Activated naive CD4-positive, alpha-beta T cell treated with anti-CD3 and anti-CD28 coated beads for 36 hours (primary cell): ENCODE data around the gene CXXC1. TPM values are rescaled to one million over a fixed set of nuclear protein-coding genes. Genes with fewer than 3 reads are reported as not detected.

Experiments
- CTCF ChIA-PET: fragments of 350-600 bp; sonication (Branson Sonifier 250); formaldehyde crosslinking; loops from one replicate; lab custom pipeline; 2021; ENCODE audit warnings: antibody characterized with exemption; lab: Charles Lee
- DNase-seq: peaks from one replicate; pipeline ENCODE4 v3.0.0-alpha.2; 2020
- H3K27ac Mint-ChIP-seq: one replicate; pipeline ENCODE4 v1.8.0; 2021; ENCODE audit warnings: mild to moderate bottlenecking, mixed read lengths
- H3K27me3 Mint-ChIP-seq: one replicate; pipeline ENCODE4 v1.8.0; 2021; ENCODE audit warnings: low read depth, mixed read lengths
- H3K36me3 Mint-ChIP-seq: one replicate; pipeline ENCODE4 v1.8.0; 2021; ENCODE audit warnings: low read depth, mixed read lengths
- H3K4me1 Mint-ChIP-seq: one replicate; pipeline ENCODE4 v1.8.0; 2021; ENCODE audit warnings: low read depth, mixed read lengths
- H3K4me3 Mint-ChIP-seq: one replicate; pipeline ENCODE4 v1.8.0; 2021; ENCODE audit warnings: mild to moderate bottlenecking, moderate library complexity, mixed read lengths
- H3K9me3 Mint-ChIP-seq: one replicate; pipeline ENCODE4 v1.8.0; 2021; ENCODE audit warnings: mixed read lengths
- intact Hi-C: fragments of 100-400 bp; cut with micrococcal nuclease; formaldehyde crosslinking; loops from one replicate; pipeline ENCODE4 v1.15.1; 2023
- total RNA-seq, 2 experiments: library from RNA; stranded (reverse); gene quantifications; one replicate each; pipeline ENCODE4 v1.2.3, GENCODE V29; 2021

CXXC1 gene
- 10 to 100 TPM; 71.5 to 75.3 TPM for total RNA-seq

- Mint-ChIP-seq H3K27me3 (no peaks in the 10 kb centered on the region), H3K27ac (peak within 1 kb of the TSS; percentile 95), H3K36me3 (peaks cover 40% of the 10 kb centered on the region), H3K9me3 (no peaks in the 10 kb centered on the region), H3K4me1 (peaks cover 24% of the 10 kb centered on the region), H3K4me3 (peak within 1 kb of the TSS; percentile 93)
- peak; percentile 97 for DNase-seq
- CTCF ChIA-PET, result interaction anchor here (0.9 kb wide), 1 partner anchor 70 kb away, joined by 4 read pairs; no protein-coding TSS in a partner anchor
- intact Hi-C loops, result loop anchor here (1.0 to 10.0 kb wide), 12 partner anchors 11 to 1353 kb away; partner anchors contain the start of genes ACAA2, CFAP53, RPL17 and SKA1
These were observed at the start of gene CXXC1 for GRCh38 chr18:50287441-50288347. CXXC1 (minus strand) TSS chr18:50287692; CDS start chr18:50287589, 103 bp downstream.

DNA sequence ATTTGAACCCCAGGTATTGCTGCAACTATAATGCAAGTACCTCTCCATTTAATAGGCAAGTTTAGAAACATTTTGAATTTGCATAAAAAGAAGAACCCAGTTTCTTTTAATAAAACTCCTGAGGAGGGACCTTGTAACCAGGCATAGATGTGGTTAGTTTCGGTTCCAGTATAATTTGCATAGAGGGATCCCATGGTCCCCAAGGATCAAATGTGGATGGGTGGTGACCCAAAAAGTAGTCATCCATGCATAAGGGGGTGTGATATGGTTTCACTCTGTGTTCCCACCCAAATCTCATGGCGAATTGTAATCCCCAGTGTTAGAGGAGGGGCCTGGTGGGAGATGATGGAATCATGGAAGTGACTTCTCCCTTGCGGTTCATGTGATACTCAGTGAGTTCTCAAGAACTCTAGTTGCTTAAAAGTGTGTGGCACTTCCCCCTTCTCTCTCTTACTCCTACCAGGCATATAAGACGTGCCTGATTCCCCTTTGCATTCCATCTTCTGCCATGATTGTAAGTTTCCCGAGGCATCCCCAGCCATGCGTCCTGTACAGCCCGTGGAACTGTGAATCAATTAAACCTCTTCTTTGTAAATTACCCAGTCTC lies 47.2 kb upstream of the CXXC1 start:
- CTCF ChIA-PET, result no interaction called here
- Mint-ChIP-seq H3K9me3 (peaks cover 5% of the 10 kb centered on the region), H3K36me3 (no peaks in the 10 kb centered on the region), H3K4me1 (no peaks in the 10 kb centered on the region), H3K27me3 (peaks cover 11% of the 10 kb centered on the region), H3K4me3 (no peak overlapping the region), H3K27ac (no peak overlapping the region)
- no peak for DNase-seq
- intact Hi-C loops, result no loop called here

GRCh38 chr18:50331691-50332090 lies 44.2 kb upstream of the CXXC1 start:
- no peak overlapping the region for H3K4me3 Mint-ChIP-seq
- peaks cover 5% of the 10 kb centered on the region for H3K9me3 Mint-ChIP-seq
- no peaks in the 10 kb centered on the region for H3K4me1 Mint-ChIP-seq
- no peak overlapping the region for H3K27ac Mint-ChIP-seq
- no peak for DNase-seq
- no peaks in the 10 kb centered on the region for H3K36me3 Mint-ChIP-seq
- H3K27me3 Mint-ChIP-seq, result peaks cover 14% of the 10 kb centered on the region
- intact Hi-C loops, result no loop called here
- CTCF ChIA-PET, result no interaction called here

DNA sequence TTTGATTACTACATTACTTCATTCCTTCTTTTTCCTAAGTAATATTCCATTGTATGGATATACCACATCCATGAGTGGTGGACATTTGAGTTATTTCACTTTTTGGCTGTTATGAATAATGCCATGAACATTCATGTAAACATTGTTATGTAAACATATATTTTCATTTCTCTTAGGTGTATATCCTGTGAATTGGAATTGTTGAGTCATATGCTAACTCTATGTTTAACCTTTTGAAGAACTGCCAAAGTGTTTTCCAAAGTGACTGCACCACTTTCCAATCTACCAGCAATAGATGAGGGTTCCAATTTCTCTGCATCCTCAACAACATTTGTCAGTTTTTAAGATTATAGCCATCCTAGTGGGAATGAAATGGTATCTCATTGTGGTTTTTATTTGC lies 42.7 kb upstream of the CXXC1 start:
- Mint-ChIP-seq H3K27me3 (peaks cover 14% of the 10 kb centered on the region), H3K36me3 (no peaks in the 10 kb centered on the region), H3K4me3 (no peak overlapping the region), H3K4me1 (no peaks in the 10 kb centered on the region), H3K27ac (no peak overlapping the region), H3K9me3 (peaks cover 5% of the 10 kb centered on the region)
- DNase-seq, result no peak
- intact Hi-C loops, result no loop called here
- CTCF ChIA-PET, result no interaction called here

GRCh38 chr18:50327983-50328382 lies 40.5 kb upstream of the CXXC1 start:
- peaks cover 14% of the 10 kb centered on the region for H3K27me3 Mint-ChIP-seq
- intact Hi-C loops, result no loop called here
- no peaks in the 10 kb centered on the region for H3K4me1 Mint-ChIP-seq
- no peak overlapping the region for H3K27ac Mint-ChIP-seq
- no peaks in the 10 kb centered on the region for H3K36me3 Mint-ChIP-seq
- DNase-seq, result no peak
- CTCF ChIA-PET, result no interaction called here
- peaks cover 5% of the 10 kb centered on the region for H3K9me3 Mint-ChIP-seq
- H3K4me3 Mint-ChIP-seq, result no peak overlapping the region

GRCh38 chr18:50320719-50321118 lies 33.2 kb upstream of the CXXC1 start:
- no peaks in the 10 kb centered on the region for H3K27me3 Mint-ChIP-seq
- H3K27ac Mint-ChIP-seq, result no peak overlapping the region
- no peak overlapping the region for H3K4me3 Mint-ChIP-seq
- intact Hi-C loops, result loop anchor here (2.0 kb wide), 1 partner anchor 34 kb away; the partner anchor contains the start of gene CXXC1
- CTCF ChIA-PET, result interaction anchor here (1.2 to 1.6 kb wide), 2 partner anchors 36 to 108 kb away, joined by 3 to 4 read pairs; no protein-coding TSS in a partner anchor
- no peak for DNase-seq
- no peaks in the 10 kb centered on the region for H3K36me3 Mint-ChIP-seq
- peaks cover 12% of the 10 kb centered on the region for H3K4me1 Mint-ChIP-seq
- no peaks in the 10 kb centered on the region for H3K9me3 Mint-ChIP-seq

DNA sequence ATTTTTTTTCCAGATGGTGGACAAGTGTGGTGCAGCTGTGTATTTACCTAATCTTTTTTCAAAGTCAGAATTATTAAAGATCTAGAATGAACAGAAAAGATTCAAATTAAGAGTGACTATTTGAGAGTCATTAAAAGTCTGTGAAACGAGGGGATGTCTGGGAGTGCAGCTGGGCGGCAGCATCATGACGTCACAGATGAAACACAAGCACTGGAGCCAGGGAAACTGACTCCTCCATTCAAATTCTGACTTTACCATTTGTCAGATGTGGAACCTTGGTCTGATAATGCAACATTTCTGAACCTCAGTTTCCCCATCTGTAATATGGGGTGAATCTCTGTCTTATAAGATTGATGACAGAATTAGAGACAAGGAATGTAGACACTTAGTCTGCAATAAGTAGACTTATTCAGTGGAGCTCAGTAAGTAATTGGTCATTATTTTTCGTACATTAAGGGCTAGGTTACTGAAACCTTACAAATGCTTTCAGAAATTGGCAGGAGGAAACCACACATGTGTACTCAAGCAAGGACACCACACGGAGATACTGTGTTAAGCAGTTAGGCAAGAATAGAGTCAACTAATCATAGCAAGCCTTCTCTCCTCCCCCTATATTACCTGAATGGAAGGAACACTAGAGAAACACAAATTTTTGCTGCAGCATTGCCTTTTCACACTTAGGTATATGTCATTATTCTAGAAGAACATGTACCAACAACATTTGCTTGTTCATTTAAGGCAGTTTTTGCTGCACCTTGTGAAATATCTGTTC lies 27.8 kb upstream of the CXXC1 start:
- H3K4me3 Mint-ChIP-seq, result no peak overlapping the region
- no peak overlapping the region for H3K27ac Mint-ChIP-seq
- DNase-seq, result no peak
- CTCF ChIA-PET, result no interaction called here
- peaks cover 6% of the 10 kb centered on the region for H3K27me3 Mint-ChIP-seq
- no peaks in the 10 kb centered on the region for H3K36me3 Mint-ChIP-seq
- peaks cover 4% of the 10 kb centered on the region for H3K4me1 Mint-ChIP-seq
- intact Hi-C loops, result no loop called here
- H3K9me3 Mint-ChIP-seq, result no peaks in the 10 kb centered on the region

DNA sequence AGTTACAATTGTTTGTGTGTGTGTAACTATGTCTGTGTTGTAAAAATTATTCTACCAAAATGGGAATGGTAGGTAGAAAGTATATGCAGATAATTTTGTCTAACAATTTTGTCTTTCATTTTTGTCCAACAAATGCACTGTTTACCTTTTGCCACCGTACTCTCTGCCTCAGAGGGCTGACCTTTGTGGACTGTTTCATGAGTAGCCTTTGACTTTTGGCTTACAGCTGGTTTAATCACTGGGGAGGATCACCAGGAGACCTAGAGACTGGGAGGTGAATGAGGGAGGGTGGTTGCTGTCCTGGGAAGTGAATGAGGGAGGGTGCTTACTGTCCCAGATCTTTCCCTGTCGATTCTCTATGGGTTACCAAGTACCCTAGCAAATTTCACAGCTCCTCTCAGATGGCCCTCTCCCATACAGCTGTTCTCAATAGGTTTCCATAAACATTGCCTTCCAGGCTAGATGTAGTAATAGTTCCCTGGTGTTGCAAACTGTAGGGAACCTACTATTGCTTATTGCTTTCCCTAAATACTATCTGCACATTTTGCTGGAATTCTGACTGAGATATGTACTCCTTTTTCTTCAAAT lies 26.5 kb upstream of the CXXC1 start:
- Mint-ChIP-seq H3K27ac (no peak overlapping the region), H3K9me3 (no peaks in the 10 kb centered on the region), H3K4me1 (no peaks in the 10 kb centered on the region), H3K4me3 (no peak overlapping the region), H3K27me3 (peaks cover 8% of the 10 kb centered on the region), H3K36me3 (no peaks in the 10 kb centered on the region)
- intact Hi-C loops, result no loop called here
- no peak for DNase-seq
- CTCF ChIA-PET, result interaction anchor here (0.7 to 1.5 kb wide), 2 partner anchors 43 to 98 kb away, joined by 3 to 6 read pairs; no protein-coding TSS in a partner anchor

- no peaks in the 10 kb centered on the region for H3K36me3 Mint-ChIP-seq
- CTCF ChIA-PET, result interaction anchor here (1.5 kb wide), 1 partner anchor 44 kb away, joined by 6 read pairs; no protein-coding TSS in a partner anchor
- H3K27me3 Mint-ChIP-seq, result peaks cover 8% of the 10 kb centered on the region
- no peaks in the 10 kb centered on the region for H3K9me3 Mint-ChIP-seq
- H3K4me3 Mint-ChIP-seq, result no peak overlapping the region
- H3K27ac Mint-ChIP-seq, result no peak overlapping the region
- DNase-seq, result no peak
- peaks cover 5% of the 10 kb centered on the region for H3K4me1 Mint-ChIP-seq
- intact Hi-C loops, result no loop called here
These were observed 25.6 kb upstream of the CXXC1 start for GRCh38 chr18:50313031-50313607.

- CTCF ChIA-PET, result no interaction called here
- H3K4me1 Mint-ChIP-seq, result peaks cover 5% of the 10 kb centered on the region
- no peak overlapping the region for H3K4me3 Mint-ChIP-seq
- peaks cover 8% of the 10 kb centered on the region for H3K27me3 Mint-ChIP-seq
- no peaks in the 10 kb centered on the region for H3K36me3 Mint-ChIP-seq
- H3K9me3 Mint-ChIP-seq, result no peaks in the 10 kb centered on the region
- intact Hi-C loops, result no loop called here
- DNase-seq, result no peak
- no peak overlapping the region for H3K27ac Mint-ChIP-seq
These were observed 25.0 kb upstream of the CXXC1 start for GRCh38 chr18:50312296-50313030.

- Mint-ChIP-seq H3K27me3 (peaks cover 8% of the 10 kb centered on the region), H3K9me3 (no peaks in the 10 kb centered on the region)
These were observed 24.2 kb upstream of the CXXC1 start for GRCh38 chr18:50311650-50312049.

More at GRCh38 chr18:50311650-50312049, 24.2 kb upstream of the CXXC1 start:
- CTCF ChIA-PET, result no interaction called here
- H3K27ac Mint-ChIP-seq, result no peak overlapping the region
- no peak for DNase-seq
- peaks cover 10% of the 10 kb centered on the region for H3K4me1 Mint-ChIP-seq
- no peaks in the 10 kb centered on the region for H3K36me3 Mint-ChIP-seq
- no peak overlapping the region for H3K4me3 Mint-ChIP-seq
- intact Hi-C loops, result no loop called here
